HepG2 (cell line): ENCODE measurements around the gene ANK3. TPM values are rescaled to one million over a fixed set of nuclear protein-coding genes. Genes with fewer than 3 reads are reported as not detected.

Experiments used
- ATAC-seq: fragments of 200-7000 bp; cut with Tn5 transposase; 3 replicates; pipeline ENCODE4 v1.9.1; 2020; ENCODE audit warnings: mild to moderate bottlenecking, moderate library complexity
- BruUV-seq: library from RNA; stranded (reverse); fragments of 400-500 nt; replicated peaks from 2 replicates; lab custom pipeline; 2021; lab: Mats Ljungman, UMichigan
- CTCF ChIA-PET: fragments of 300-600 bp; formaldehyde crosslinking; extraction: SDS; loops from one replicate; lab custom pipeline; 2021; ENCODE audit warnings: low total read pairs, inconsistent platforms, low intra/inter-chr PET ratio; lab: Yijun Ruan, JAX
- POLR2A ChIA-PET: fragments of 350-600 bp; sonication (Branson Sonifier 250); formaldehyde crosslinking; loops from one replicate; lab custom pipeline; 2020; ENCODE audit warnings: antibody characterized with exemption, inconsistent platforms; lab: Yijun Ruan, JAX
- DNase-seq: peaks from one replicate; pipeline ENCODE4 v3.0.0-alpha.2; 2015; ENCODE audit warnings: low spot score
- FAIRE-seq: peaks from 3 replicates; lab custom pipeline; 2011; peaks lifted over from hg19 to GRCh38; lab: Jason Lieb, UNC
- H2AFZ ChIP-seq: one replicate; pipeline ENCODE4 v1.6.1; 2011; ENCODE audit warnings: low read length, inconsistent platforms
- H3K27ac ChIP-seq: fragments of 300-600 bp; 3 replicates; pipeline ENCODE4 v1.8.0; 2011; ENCODE audit warnings: mixed run types, mild to moderate bottlenecking, mixed read lengths, low read length, inconsistent platforms; ENCODE audit not compliant: insufficient read depth; ENCODE audit errors: extremely low read length
- H3K27me3 ChIP-seq, 2 experiments: fragments of 200-600 bp in 1 of 2; 2 replicates in 1 of 2; 3 replicates in 1 of 2; pipeline versions ENCODE4 v1.6.0 to v1.8.0; 2011; ENCODE audit warnings: low read length in 2 of 2, mild to moderate bottlenecking in 2 of 2, moderate library complexity in 2 of 2, inconsistent platforms in 1 of 2; ENCODE audit not compliant: insufficient read depth in 2 of 2, control insufficient read depth in 1 of 2
- H3K36me3 ChIP-seq, 2 experiments: fragments of 200-600 bp in 1 of 2; replicated peaks in 1 of 2; 2 replicates in 1 of 2; 3 replicates in 1 of 2; pipeline versions ENCODE4 v1.5.1 to v1.8.0; 2011; ENCODE audit warnings: low read length in 2 of 2, inconsistent platforms in 1 of 2; ENCODE audit not compliant: insufficient read depth in 2 of 2, control insufficient read depth in 1 of 2
- H3K4me1 ChIP-seq: 2 replicates; pipeline ENCODE4 v1.5.1; 2012; ENCODE audit warnings: low read length, inconsistent platforms; ENCODE audit not compliant: insufficient read depth
- H3K4me2 ChIP-seq: 2 replicates; pipeline ENCODE4 v1.6.0; 2011; ENCODE audit warnings: low read depth, low read length, inconsistent platforms
- H3K4me3 ChIP-seq, 3 experiments: fragments of 200-600 bp in 1 of 3; sonication (generic), shearing (Covaris generic) in 1 of 3; replicated peaks in 1 of 3; 2 replicates each; pipeline ENCODE4 v1.5.1; 2011 to 2016; ENCODE audit warnings: low read length in 3 of 3, inconsistent platforms in 2 of 3, low read depth in 2 of 3, mild to moderate bottlenecking in 2 of 3, control low read depth in 1 of 3, mixed read lengths in 1 of 3; ENCODE audit not compliant: insufficient read depth in 1 of 3
- H3K79me2 ChIP-seq: one replicate; pipeline ENCODE4 v1.6.1; 2011; ENCODE audit warnings: low read length, inconsistent platforms; ENCODE audit not compliant: insufficient read depth
- H3K9ac ChIP-seq: 2 replicates; pipeline ENCODE4 v1.6.0; 2011; ENCODE audit warnings: mild to moderate bottlenecking, low read depth, low read length, inconsistent platforms; ENCODE audit not compliant: insufficient read depth
- H3K9me3 ChIP-seq: 2 replicates; pipeline ENCODE4 v1.5.1; 2012; ENCODE audit warnings: mild to moderate bottlenecking, low read length
- H4K20me1 ChIP-seq: 2 replicates; pipeline ENCODE4 v1.6.0; 2011; ENCODE audit warnings: inconsistent platforms, mild to moderate bottlenecking, low read length, moderate library complexity; ENCODE audit not compliant: insufficient read depth
- GATAD2A ChIP-seq: IDR thresholded peaks from 2 replicates; pipeline ENCODE4 v1.6.1; 2016
- IKZF5 ChIP-seq: IDR thresholded peaks from 2 replicates; pipeline ENCODE4 v1.6.1; 2018; ENCODE audit warnings: missing genetic modification reagents, mild to moderate bottlenecking, missing compliant biosample characterization
- MEIS2 ChIP-seq: sonication (generic); formaldehyde crosslinking; IDR thresholded peaks from 2 replicates; pipeline ENCODE4 v1.9.0; 2021; ENCODE audit warnings: mild to moderate bottlenecking, missing genetic modification reagents
- NCOA5 ChIP-seq: sonication (generic); formaldehyde crosslinking; IDR thresholded peaks from 2 replicates; pipeline ENCODE4 v1.4.0; 2020; ENCODE audit warnings: missing genetic modification reagents
- POLR2AphosphoS5 ChIP-seq: IDR thresholded peaks from 2 replicates; pipeline ENCODE4 v1.6.1; 2012; ENCODE audit warnings: low read depth, low read length
- SALL2 ChIP-seq: sonication (generic); formaldehyde crosslinking; IDR thresholded peaks from 2 replicates; pipeline ENCODE4 v1.8.1; 2023; ENCODE audit warnings: mild to moderate bottlenecking, missing genetic modification reagents, inconsistent platforms
- SRF ChIP-seq: IDR thresholded peaks from 2 replicates; pipeline ENCODE4 v1.6.1; 2011; ENCODE audit warnings: mild to moderate bottlenecking, low read depth, low read length, moderate library complexity
- TBL1XR1 ChIP-seq: fragments of 150-350 bp; IDR thresholded peaks from 2 replicates; pipeline ENCODE4 v1.6.1; 2014; ENCODE audit warnings: borderline replicate concordance, low read length; ENCODE audit not compliant: partially characterized antibody
- TERF1 ChIP-seq: sonication (generic); formaldehyde crosslinking; IDR thresholded peaks from 2 replicates; pipeline ENCODE4 v1.8.0; 2022; ENCODE audit warnings: mild to moderate bottlenecking, missing genetic modification reagents, moderate library complexity
- YEATS4 ChIP-seq: sonication (generic); formaldehyde crosslinking; IDR thresholded peaks from 2 replicates; pipeline ENCODE4 v1.4.0; 2020; ENCODE audit warnings: missing genetic modification reagents, borderline replicate concordance
- YY1 ChIP-seq: IDR thresholded peaks from 2 replicates; pipeline ENCODE4 v1.6.1; 2011; ENCODE audit warnings: low read length, low read depth, moderate library complexity, mild to moderate bottlenecking; ENCODE audit not compliant: insufficient read depth, insufficient replicate concordance
- ZBTB20 ChIP-seq: sonication (generic); formaldehyde crosslinking; IDR thresholded peaks from 2 replicates; pipeline ENCODE4 v1.8.1; 2023; ENCODE audit warnings: missing genetic modification reagents, low read depth, mild to moderate bottlenecking, borderline replicate concordance
- ZNF251 ChIP-seq: sonication (generic); formaldehyde crosslinking; IDR thresholded peaks from 2 replicates; pipeline ENCODE4 v1.9.0; 2021; ENCODE audit warnings: mild to moderate bottlenecking, missing genetic modification reagents
- ZNF329 ChIP-seq: sonication (generic); formaldehyde crosslinking; IDR thresholded peaks from 2 replicates; pipeline ENCODE4 v1.9.0; 2021; ENCODE audit warnings: low read depth, mild to moderate bottlenecking, missing genetic modification reagents
- ZNF335 ChIP-seq: sonication (generic); formaldehyde crosslinking; IDR thresholded peaks from 2 replicates; pipeline ENCODE4 v1.4.0; 2020; ENCODE audit warnings: missing genetic modification reagents
- ZNF33B ChIP-seq: sonication (generic); formaldehyde crosslinking; IDR thresholded peaks from 2 replicates; pipeline ENCODE4 v1.5.1; 2020; ENCODE audit warnings: mild to moderate bottlenecking, missing genetic modification reagents
- ZNF367 ChIP-seq: sonication (generic); formaldehyde crosslinking; IDR thresholded peaks from 2 replicates; pipeline ENCODE4 v1.4.0; 2020; ENCODE audit warnings: missing genetic modification reagents, borderline replicate concordance
- ZNF414 ChIP-seq: sonication (generic); formaldehyde crosslinking; IDR thresholded peaks from 2 replicates; pipeline ENCODE4 v1.5.0; 2020; ENCODE audit warnings: missing genetic modification reagents
- ZNF7 ChIP-seq: IDR thresholded peaks from 2 replicates; pipeline ENCODE4 v1.6.1; 2016; ENCODE audit warnings: missing biosample characterization, missing genetic modification reagents
- WGBS: methylation state at CpG from one replicate; pipeline ENCODE4 v1.1.6; 2017; ENCODE audit warnings: low lambda C conversion rate; 5-methylcytosine and 5-hydroxymethylcytosine counted together
- in situ Hi-C: cut with HindIII; loops from 2 replicates; pipeline ENCODE4 v1.10.0; 2017; ENCODE audit warnings: low pct_unique_long_range_greater_than_20kb; ENCODE audit not compliant: extremely low pct_ligation_motif_present
- intact Hi-C: fragments of 100-400 bp; cut with micrococcal nuclease; formaldehyde crosslinking; loops from one replicate; pipeline ENCODE4 v1.10.0; 2022; ENCODE audit not compliant: unreplicated experiment
- polyA plus RNA-seq, 8 experiments: library from polyadenylated mRNA; depleted of rRNA in 3 of 8; stranded (reverse) in 7 of 8; unstranded in 1 of 8; fragments of >200 nt; fragmentation: Illumina TruSeq in 4 of 8; extraction: Trizol in 4 of 8; gene quantifications; 2 replicates each; pipeline versions ENCODE4 v1.2.1 to v1.2.3, GENCODE V29; 2011 to 2016; ENCODE audit warnings: low read depth in 4 of 8, missing spikeins in 1 of 8, mixed read lengths in 1 of 8; ENCODE audit not compliant: insufficient read depth in 1 of 8
- total RNA-seq, 5 experiments: library from RNA; depleted of rRNA; stranded (reverse); fragments of >200 nt; fragmentation: Illumina TruSeq; extraction: Trizol; gene quantifications; 2 replicates each; pipeline ENCODE4 v1.2.3, GENCODE V29; 2016; ENCODE audit warnings: low read depth in 1 of 5

Gene ANK3
- total and polyA plus RNA-seq, 2 of the 13 experiments (the other 11 are each of a cell fraction or from before 2014, with no cell fraction given), result not detected

- no peak for FAIRE-seq
- CTCF ChIA-PET, result no interaction called here
- TF ChIP-seq TERF1 (CRISPR knock-in tag) (no peak), MEIS2 (no peak), YEATS4 (CRISPR knock-in tag) (no peak)
Observed at GRCh38 chr10:59985639-59986038, 404.0 kb downstream of the ANK3 start.

GRCh38 chr10:59984415-59984814 is 405.3 kb downstream of the ANK3 start:
- DNase-seq, result no peak
- Histone ChIP-seq H2AFZ (no peak overlapping the region), H3K4me1 (no peaks in the 10 kb centered on the region), H3K79me2 (no peaks in the 10 kb centered on the region), H3K9ac (no peak overlapping the region), H3K27ac (no peak overlapping the region), H3K4me3 (no peak overlapping the region), H3K27me3 (no peaks in the 10 kb centered on the region; a peak in 1 of 5 replicates), H3K36me3 (no peaks in the 10 kb centered on the region), H3K9me3 (no peaks in the 10 kb centered on the region), H3K4me2 (no peak overlapping the region), H4K20me1 (no peaks in the 10 kb centered on the region)
- FAIRE-seq, result no peak
- ChIA-PET CTCF (no interaction called here), POLR2A (no interaction called here)
- WGBS, result 52% methylated on average over 1 of the region's 1 CpG
- intact Hi-C loops, result no loop called here
- ATAC-seq, result no peak
- in situ Hi-C loops, result no loop called here
- BruUV-seq, result no TSS peak
- no peak for TF ChIP-seq SALL2 (CRISPR knock-in tag)
- TF ChIP-seq SRF, result no peak
- no peak for TF ChIP-seq YY1
- TF ChIP-seq POLR2AphosphoS5, result no peak
- TF ChIP-seq GATAD2A (CRISPR knock-in tag), result no peak
- no peak for TF ChIP-seq ZNF367
- TF ChIP-seq NCOA5, result no peak
- no peak for TF ChIP-seq TBL1XR1
- no peak for TF ChIP-seq ZNF329 (CRISPR knock-in tag)
- TF ChIP-seq ZNF414 (CRISPR knock-in tag), result no peak
- no peak for TF ChIP-seq ZNF335 (CRISPR knock-in tag)
- no peak for TF ChIP-seq ZBTB20
- TF ChIP-seq ZNF33B, result no peak
- no peak for TF ChIP-seq ZNF251 (CRISPR knock-in tag)
- TF ChIP-seq ZNF7 (CRISPR knock-in tag), result no peak
- TF ChIP-seq IKZF5 (CRISPR knock-in tag), result no peak

More at GRCh38 chr10:59985639-59986038, 404.0 kb downstream of the ANK3 start:
- H3K4me1 ChIP-seq, result no peaks in the 10 kb centered on the region
- BruUV-seq, result no TSS peak
- H3K27me3 ChIP-seq, result no peaks in the 10 kb centered on the region; a peak in 1 of 5 replicates
- H4K20me1 ChIP-seq, result no peaks in the 10 kb centered on the region
- H3K9ac ChIP-seq, result no peak overlapping the region
- intact Hi-C loops, result no loop called here
- no peak overlapping the region for H3K27ac ChIP-seq
- H3K36me3 ChIP-seq, result no peaks in the 10 kb centered on the region
- H3K4me2 ChIP-seq, result no peak overlapping the region
- no peaks in the 10 kb centered on the region for H3K9me3 ChIP-seq
- H3K79me2 ChIP-seq, result no peaks in the 10 kb centered on the region
- no peak for DNase-seq
- no peak overlapping the region for H2AFZ ChIP-seq
- ATAC-seq, result no peak
- POLR2A ChIA-PET, result no interaction called here
- H3K4me3 ChIP-seq, result no peak overlapping the region
- in situ Hi-C loops, result no loop called here
